Natural killer cell (primary cell): ENCODE measurements around the gene FARS2. TPM values are rescaled to one million over a fixed set of nuclear protein-coding genes. Genes with fewer than 3 reads are reported as not detected.

Experiments
- ATAC-seq, 3 donors: fragments of 150-1000 bp in 2 of 3; fragments of 200-7000 bp in 1 of 3; cut with Tn5 transposase; 1 replicate in 1 of 3; 2 replicates in 2 of 3; pipeline ENCODE4 v1.10.0; 2021; ENCODE audit warnings: mild to moderate bottlenecking in 2 of 3, moderate library complexity in 2 of 3
- DNase-seq, 2 donors: peaks; one replicate each; pipeline versions ENCODE4 v3.0.0 to v3.0.0-alpha.2; 2013 to 2021; ENCODE audit warnings: mixed read lengths in 1 of 2
- H3K27ac ChIP-seq: one replicate; pipeline ENCODE4 v1.5.1; 2013; ENCODE audit warnings: mild to moderate bottlenecking, low read length
- H3K27me3 ChIP-seq: one replicate; pipeline ENCODE4 v1.6.1; 2013; ENCODE audit warnings: low read length; ENCODE audit not compliant: control insufficient read depth, insufficient read depth
- H3K36me3 ChIP-seq: one replicate; pipeline ENCODE4 v1.6.1; 2013; ENCODE audit warnings: low read length; ENCODE audit not compliant: control insufficient read depth, insufficient read depth
- H3K4me1 ChIP-seq: one replicate; pipeline ENCODE4 v1.6.1; 2013; ENCODE audit warnings: low read length; ENCODE audit not compliant: control insufficient read depth, insufficient read depth
- H3K4me3 ChIP-seq: one replicate; pipeline ENCODE4 v1.5.1; 2013; ENCODE audit warnings: low read length
- H3K9me3 ChIP-seq: one replicate; pipeline ENCODE4 v1.6.1; 2013; ENCODE audit warnings: low read length; ENCODE audit not compliant: control insufficient read depth, insufficient read depth
- H3K27ac Mint-ChIP-seq, 2 donors: one replicate each; pipeline ENCODE4 v1.8.0; 2022; ENCODE audit warnings: mild to moderate bottlenecking in 2 of 2, mixed read lengths in 2 of 2, moderate library complexity in 1 of 2
- H3K27me3 Mint-ChIP-seq, 2 donors: one replicate each; pipeline ENCODE4 v1.8.0; 2022; ENCODE audit warnings: low read depth in 2 of 2, mixed read lengths in 2 of 2
- H3K36me3 Mint-ChIP-seq: one replicate; pipeline ENCODE4 v1.8.0; 2022; ENCODE audit warnings: mixed read lengths
- H3K4me1 Mint-ChIP-seq, 2 donors: one replicate each; pipeline ENCODE4 v1.8.0; 2022; ENCODE audit warnings: mixed read lengths in 2 of 2
- H3K4me3 Mint-ChIP-seq: one replicate; pipeline ENCODE4 v1.8.0; 2022; ENCODE audit warnings: mild to moderate bottlenecking, moderate library complexity, mixed read lengths
- H3K9me3 Mint-ChIP-seq, 2 donors: one replicate each; pipeline ENCODE4 v1.8.0; 2022; ENCODE audit warnings: mixed read lengths in 2 of 2
- CTCF ChIP-seq: fragments of 200-600 bp; IDR thresholded peaks from one replicate; pipeline ENCODE4 v1.8.0; 2022; ENCODE audit warnings: antibody characterized with exemption
- WGBS: methylation state at CpG from one replicate; pipeline ENCODE4 v1.1.7; 2013; ENCODE audit warnings: missing lambda C conversion rate; ENCODE audit not compliant: insufficient coverage; 5-methylcytosine and 5-hydroxymethylcytosine counted together
- intact Hi-C: fragments of 100-400 bp; cut with micrococcal nuclease; formaldehyde crosslinking; loops from one replicate; pipeline ENCODE4 v1.14.2; 2022
- total RNA-seq, 4 donors: library from RNA; stranded (reverse); fragments of 120-200 nt in 1 of 4; gene quantifications; one replicate each; pipeline versions ENCODE4 v1.2.3 to v1.2.4, GENCODE V29; 2013 to 2022

FARS2 gene
- total RNA-seq, 3 donors from 2014 or later (not counting 1 experiment from before 2014, with no cell fraction given) = 15.3 to 24.8 (median 22.7) TPM

- no peak overlapping the region for H3K27ac ChIP-seq
- Mint-ChIP-seq H3K9me3 (no peaks in the 10 kb centered on the region), H3K27ac (no peak overlapping the region), H3K36me3 (no peaks in the 10 kb centered on the region), H3K4me1 (no peaks in the 10 kb centered on the region), H3K4me3 (no peak overlapping the region), H3K27me3 (no peaks in the 10 kb centered on the region)
- ATAC-seq (no peak), DNase-seq (no peak)
- H3K4me1 ChIP-seq = no peaks in the 10 kb centered on the region
- H3K9me3 ChIP-seq = no peaks in the 10 kb centered on the region
- no peak overlapping the region for H3K4me3 ChIP-seq
- H3K36me3 ChIP-seq = peaks cover 2% of the 10 kb centered on the region
- H3K27me3 ChIP-seq = no peaks in the 10 kb centered on the region
- WGBS = 95% methylated on average over 1 of the region's 2 CpGs
- TF ChIP-seq CTCF = no peak
- intact Hi-C loops = no loop called here
Measured at GRCh38 chr6:5215159-5215558, 46.2 kb upstream of the FARS2 start.

- no peak for ATAC-seq
- H3K4me3 ChIP-seq = no peak overlapping the region
- Mint-ChIP-seq H3K9me3 (no peaks in the 10 kb centered on the region), H3K27me3 (no peaks in the 10 kb centered on the region), H3K36me3 (no peaks in the 10 kb centered on the region), H3K4me1 (no peaks in the 10 kb centered on the region), H3K27ac (no peak overlapping the region), H3K4me3 (no peak overlapping the region)
- no peak for TF ChIP-seq CTCF
- no peak overlapping the region for H3K27ac ChIP-seq
- peaks cover 2% of the 10 kb centered on the region for H3K36me3 ChIP-seq
- no peaks in the 10 kb centered on the region for H3K9me3 ChIP-seq
- DNase-seq = no peak
- no peaks in the 10 kb centered on the region for H3K4me1 ChIP-seq
- WGBS = 59% methylated on average over 9 of the region's 9 CpGs
- H3K27me3 ChIP-seq = no peaks in the 10 kb centered on the region
- intact Hi-C loops = no loop called here
Measured at GRCh38 chr6:5215799-5216198, 45.5 kb upstream of the FARS2 start.

- no peak overlapping the region for H3K4me3 ChIP-seq
- H3K36me3 Mint-ChIP-seq = no peaks in the 10 kb centered on the region
- H3K27me3 ChIP-seq = no peaks in the 10 kb centered on the region
- H3K4me1 Mint-ChIP-seq = no peaks in the 10 kb centered on the region
- H3K36me3 ChIP-seq = peaks cover 2% of the 10 kb centered on the region
- no peak overlapping the region for H3K4me3 Mint-ChIP-seq
- DNase-seq = no peak
- H3K27me3 Mint-ChIP-seq = no peaks in the 10 kb centered on the region
- ATAC-seq = no peak
- H3K27ac Mint-ChIP-seq = no peak overlapping the region
- no peak overlapping the region for H3K27ac ChIP-seq
- H3K9me3 Mint-ChIP-seq = no peaks in the 10 kb centered on the region
- 92% methylated on average over 2 of the region's 2 CpGs for WGBS
- intact Hi-C loops = no loop called here
- no peaks in the 10 kb centered on the region for H3K4me1 ChIP-seq
- no peak for TF ChIP-seq CTCF
- H3K9me3 ChIP-seq = no peaks in the 10 kb centered on the region
Measured at GRCh38 chr6:5217356-5217755, 44.0 kb upstream of the FARS2 start.

GRCh38 chr6:5219011-5219691 lies 42.2 kb upstream of the FARS2 start:
- no peaks in the 10 kb centered on the region for H3K27me3 Mint-ChIP-seq
- no peak overlapping the region for H3K27ac ChIP-seq
- H3K4me1 Mint-ChIP-seq = no peaks in the 10 kb centered on the region
- no peak overlapping the region for H3K4me3 Mint-ChIP-seq
- no peak for DNase-seq
- H3K36me3 Mint-ChIP-seq = no peaks in the 10 kb centered on the region
- intact Hi-C loops = no loop called here
- ATAC-seq = no peak
- H3K4me1 ChIP-seq = no peaks in the 10 kb centered on the region
- H3K27me3 ChIP-seq = no peaks in the 10 kb centered on the region
- H3K27ac Mint-ChIP-seq = no peak overlapping the region
- no peaks in the 10 kb centered on the region for H3K9me3 ChIP-seq
- no peaks in the 10 kb centered on the region for H3K36me3 ChIP-seq
- 98% methylated on average over 4 of the region's 5 CpGs for WGBS
- no peaks in the 10 kb centered on the region for H3K9me3 Mint-ChIP-seq
- no peak overlapping the region for H3K4me3 ChIP-seq
- no peak for TF ChIP-seq CTCF
